ENCODE results near the gene LFNG.

The LFNG gene

GRCh38 chr7:2502647-2502966, 17.0 kb upstream of the LFNG start:
- TF ChIP-seq CTCF (conservative IDR thresholded peaks at IDR 0.05; ENCODE audit: control insufficient read depth, insufficient read depth, low read depth, low read length): no peak

GRCh38 chr7:2503056-2503941, 16.3 kb upstream of the LFNG start:
- no peak for TF ChIP-seq CTCF (conservative IDR thresholded peaks at IDR 0.05; ENCODE audit: control insufficient read depth, insufficient read depth, low read depth, low read length)
- no peak for DNase-seq (ENCODE audit: low read depth)
- no peak overlapping the region for H3K4me3 ChIP-seq (ENCODE audit: control insufficient read depth, low read depth, low read length)

More at GRCh38 chr7:2502647-2502966, 17.0 kb upstream of the LFNG start:
- H3K4me3 ChIP-seq (ENCODE audit: control insufficient read depth, low read depth, low read length): no peak overlapping the region
- no peak for DNase-seq (ENCODE audit: low read depth)

GRCh38 chr7:2504128-2504888, 15.3 kb upstream of the LFNG start:
- no peak overlapping the region for H3K4me3 ChIP-seq (ENCODE audit: control insufficient read depth, low read depth, low read length)
- no peak for DNase-seq (ENCODE audit: low read depth)
- TF ChIP-seq CTCF (conservative IDR thresholded peaks at IDR 0.05; ENCODE audit: control insufficient read depth, insufficient read depth, low read depth, low read length): no peak

GRCh38 chr7:2504889-2505375, 14.6 kb upstream of the LFNG start:
- no peak for DNase-seq (ENCODE audit: low read depth)
- H3K4me3 ChIP-seq (ENCODE audit: control insufficient read depth, low read depth, low read length): no peak overlapping the region
- TF ChIP-seq CTCF (conservative IDR thresholded peaks at IDR 0.05; ENCODE audit: control insufficient read depth, insufficient read depth, low read depth, low read length): no peak

GRCh38 chr7:2505401-2505800, 14.2 kb upstream of the LFNG start:
- H3K4me3 ChIP-seq (ENCODE audit: control insufficient read depth, low read depth, low read length): no peak overlapping the region
- TF ChIP-seq CTCF (conservative IDR thresholded peaks at IDR 0.05; ENCODE audit: control insufficient read depth, insufficient read depth, low read depth, low read length): no peak
- no peak for DNase-seq (ENCODE audit: low read depth)

- H3K4me3 ChIP-seq (ENCODE audit: control insufficient read depth, low read depth, low read length): no peak overlapping the region
- no peak for DNase-seq (ENCODE audit: low read depth)
- no peak for TF ChIP-seq CTCF (conservative IDR thresholded peaks at IDR 0.05; ENCODE audit: control insufficient read depth, insufficient read depth, low read depth, low read length)
These were observed 12.2 kb upstream of the LFNG start for GRCh38 chr7:2507208-2507916.

Data from fibroblast of mammary gland (primary cell).